Duodenal mucosa (tissue), 2 donors: Measurements from ENCODE around the gene HBQ1.
"Not testable (repeated sequence)": the region's sequence is repeated elsewhere in the genome, so short reads cannot be mapped to it uniquely, and the experiment has no call there.

Source experiments
- H3K27ac ChIP-seq: one replicate; pipeline ENCODE4 v1.7.0; 2013; ENCODE audit warnings: low read depth, low read length
- H3K27me3 ChIP-seq, 2 donors: one replicate each; pipeline ENCODE4 v1.7.0; 2013; ENCODE audit warnings: low read length in 2 of 2, control low read depth in 1 of 2; ENCODE audit not compliant: insufficient read depth in 2 of 2, control insufficient read depth in 1 of 2
- H3K36me3 ChIP-seq, 2 donors: one replicate each; pipeline ENCODE4 v1.7.0; 2013; ENCODE audit warnings: low read length in 2 of 2, control low read depth in 1 of 2; ENCODE audit not compliant: insufficient read depth in 2 of 2, control insufficient read depth in 1 of 2
- H3K4me1 ChIP-seq, 2 donors: one replicate each; pipeline ENCODE4 v1.7.0; 2013; ENCODE audit warnings: low read length in 2 of 2, control low read depth in 1 of 2; ENCODE audit not compliant: insufficient read depth in 2 of 2, control insufficient read depth in 1 of 2
- H3K4me3 ChIP-seq, 2 donors: one replicate each; pipeline ENCODE4 v1.7.0; 2013; ENCODE audit warnings: low read length in 2 of 2, low read depth in 1 of 2
- H3K9ac ChIP-seq, 2 donors: one replicate each; pipeline ENCODE4 v1.7.0; 2013; ENCODE audit warnings: low read length in 2 of 2, low read depth in 1 of 2
- H3K9me3 ChIP-seq, 2 donors: one replicate each; pipeline ENCODE4 v1.7.0; 2013; ENCODE audit warnings: low read length in 2 of 2, control low read depth in 1 of 2; ENCODE audit not compliant: control insufficient read depth in 1 of 2

HBQ1 gene

GRCh38 chr16:176477-177382, 3.5 kb upstream of the HBQ1 start, which contains the start of gene HBA1:
Gene HBA1, plus strand, starts transcription at chr16:176680. Its CDS starts 37 bp downstream, at chr16:176717.
- H3K9ac ChIP-seq, H3K9me3 ChIP-seq, H3K4me3 ChIP-seq, H3K36me3 ChIP-seq, H3K27ac ChIP-seq: not testable (repeated sequence)
- H3K27me3 ChIP-seq: peaks cover 39 to 45% of the 10 kb centered on the region in 2 donors
- H3K4me1 ChIP-seq: peaks cover 9 to 13% of the 10 kb centered on the region in 2 donors

DNA sequence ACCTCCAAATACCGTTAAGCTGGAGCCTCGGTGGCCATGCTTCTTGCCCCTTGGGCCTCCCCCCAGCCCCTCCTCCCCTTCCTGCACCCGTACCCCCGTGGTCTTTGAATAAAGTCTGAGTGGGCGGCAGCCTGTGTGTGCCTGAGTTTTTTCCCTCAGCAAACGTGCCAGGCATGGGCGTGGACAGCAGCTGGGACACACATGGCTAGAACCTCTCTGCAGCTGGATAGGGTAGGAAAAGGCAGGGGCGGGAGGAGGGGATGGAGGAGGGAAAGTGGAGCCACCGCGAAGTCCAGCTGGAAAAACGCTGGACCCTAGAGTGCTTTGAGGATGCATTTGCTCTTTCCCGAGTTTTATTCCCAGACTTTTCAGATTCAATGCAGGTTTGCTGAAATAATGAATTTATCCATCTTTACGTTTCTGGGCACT, 2.9 kb upstream of the HBQ1 start:
- Histone ChIP-seq H3K9ac (no peak overlapping the region), H3K4me1 (peaks cover 10 to 14% of the 10 kb centered on the region in 2 donors), H3K9me3 (no peaks in the 10 kb centered on the region), H3K4me3 (no peak overlapping the region), H3K36me3 (no peaks in the 10 kb centered on the region), H3K27me3 (peaks cover 39 to 45% of the 10 kb centered on the region in 2 donors), H3K27ac (no peak overlapping the region)

DNA sequence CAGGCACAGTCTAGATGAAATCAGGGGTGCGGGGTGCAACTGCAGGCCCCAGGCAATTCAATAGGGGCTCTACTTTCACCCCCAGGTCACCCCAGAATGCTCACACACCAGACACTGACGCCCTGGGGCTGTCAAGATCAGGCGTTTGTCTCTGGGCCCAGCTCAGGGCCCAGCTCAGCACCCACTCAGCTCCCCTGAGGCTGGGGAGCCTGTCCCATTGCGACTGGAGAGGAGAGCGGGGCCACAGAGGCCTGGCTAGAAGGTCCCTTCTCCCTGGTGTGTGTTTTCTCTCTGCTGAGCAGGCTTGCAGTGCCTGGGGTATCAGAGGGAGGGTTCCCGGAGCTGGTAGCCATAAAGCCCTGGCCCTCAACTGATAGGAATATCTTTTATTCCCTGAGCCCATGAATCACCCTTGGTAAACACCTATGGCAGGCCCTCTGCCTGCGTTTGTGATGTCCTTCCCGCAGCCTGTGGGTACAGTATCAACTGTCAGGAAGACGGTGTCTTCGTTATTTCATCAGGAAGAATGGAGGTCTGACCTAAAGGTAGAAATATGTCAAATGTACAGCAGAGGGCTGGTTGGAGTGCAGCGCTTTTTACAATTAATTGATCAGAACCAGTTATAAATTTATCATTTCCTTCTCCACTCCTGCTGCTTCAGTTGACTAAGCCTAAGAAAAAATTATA, 2.1 kb upstream of the HBQ1 start:
- H3K9ac ChIP-seq: no peak overlapping the region

GRCh38 chr16:178668-179015, 1.6 kb upstream of the HBQ1 start:
- Histone ChIP-seq H3K27me3 (peaks cover 39 to 41% of the 10 kb centered on the region in 2 donors), H3K9ac (no peak overlapping the region), H3K36me3 (no peaks in the 10 kb centered on the region), H3K4me1 (peaks cover 10 to 14% of the 10 kb centered on the region in 2 donors), H3K9me3 (no peaks in the 10 kb centered on the region), H3K27ac (no peak overlapping the region), H3K4me3 (no peak overlapping the region)

More for the DNA sequence above, 2.1 kb upstream of the HBQ1 start:
- no peak overlapping the region for H3K27ac ChIP-seq
- H3K4me3 ChIP-seq: no peak overlapping the region
- peaks cover 39 to 45% of the 10 kb centered on the region in 2 donors for H3K27me3 ChIP-seq
- H3K9me3 ChIP-seq: no peaks in the 10 kb centered on the region
- no peaks in the 10 kb centered on the region for H3K36me3 ChIP-seq
- peaks cover 10 to 14% of the 10 kb centered on the region in 2 donors for H3K4me1 ChIP-seq

DNA sequence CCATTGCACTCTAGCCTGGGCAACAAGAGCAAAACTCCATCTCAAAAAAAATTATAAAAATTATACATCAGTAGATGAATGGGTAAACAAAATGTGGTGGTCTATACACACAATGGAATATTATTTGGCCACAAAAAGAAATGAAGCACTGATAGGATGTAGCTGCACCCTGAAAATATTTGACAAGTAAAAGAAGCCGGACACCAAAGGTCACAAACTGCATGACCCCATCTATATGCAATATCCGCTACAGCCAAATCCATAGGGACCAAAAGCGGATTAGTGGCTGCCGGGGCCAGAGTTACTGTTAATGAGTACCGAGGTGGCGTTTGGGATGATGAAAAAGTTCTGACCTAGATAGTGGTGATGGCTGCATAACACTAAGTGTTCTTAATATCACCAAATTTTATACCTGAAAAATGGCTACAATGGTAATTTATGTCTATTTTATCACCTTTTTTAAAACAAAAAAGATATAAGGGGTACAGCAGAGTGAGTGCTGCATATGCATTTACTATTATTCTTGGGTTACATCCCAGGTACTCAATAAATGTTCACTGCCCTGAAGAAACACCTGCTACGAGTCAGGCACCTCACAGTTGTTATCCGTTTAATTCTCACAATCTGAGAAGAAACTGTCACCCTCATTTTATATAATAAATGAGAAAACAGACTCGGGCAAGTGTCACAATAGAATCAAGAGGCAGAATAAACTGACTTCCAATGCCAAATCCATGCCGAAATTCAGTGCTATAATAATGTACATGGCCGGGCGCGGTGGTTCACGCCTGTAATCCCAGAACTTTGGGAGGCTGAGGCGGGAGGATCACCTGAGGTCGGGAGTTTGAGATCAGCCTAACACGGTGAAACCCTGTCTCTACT, 807 bp upstream of the HBQ1 start:
- Histone ChIP-seq H3K9me3 (no peaks in the 10 kb centered on the region), H3K4me1 (peaks cover 10 to 14% of the 10 kb centered on the region in 2 donors), H3K27me3 (peaks cover 39 to 41% of the 10 kb centered on the region in 2 donors), H3K27ac (no peak overlapping the region), H3K4me3 (no peak overlapping the region), H3K9ac (no peak overlapping the region), H3K36me3 (no peaks in the 10 kb centered on the region)

GRCh38 chr16:180681-181564, 664 bp downstream of the HBQ1 start:
- Histone ChIP-seq H3K27ac (no peak overlapping the region), H3K4me1 (peaks cover 10 to 14% of the 10 kb centered on the region in 2 donors), H3K4me3 (peak overlapping the region; percentile 15 to 50), H3K36me3 (no peaks in the 10 kb centered on the region), H3K9ac (no peak overlapping the region), H3K9me3 (no peaks in the 10 kb centered on the region), H3K27me3 (peaks cover 29 to 31% of the 10 kb centered on the region in 2 donors)

GRCh38 chr16:181565-182021, 1.3 kb downstream of the HBQ1 start:
- peak overlapping the region in 1 of 2 donors; percentile 5 for H3K4me3 ChIP-seq
- H3K36me3 ChIP-seq: no peaks in the 10 kb centered on the region

GRCh38 chr16:183005-183404, 2.7 kb downstream of the HBQ1 start:
- peaks cover 10 to 14% of the 10 kb centered on the region in 2 donors for H3K4me1 ChIP-seq
- H3K9ac ChIP-seq: no peak overlapping the region
- no peak overlapping the region for H3K27ac ChIP-seq
- H3K9me3 ChIP-seq: no peaks in the 10 kb centered on the region
- no peak overlapping the region for H3K4me3 ChIP-seq
- peaks cover 20 to 23% of the 10 kb centered on the region in 2 donors for H3K27me3 ChIP-seq
- peaks cover 5 to 9% of the 10 kb centered on the region in 2 donors for H3K36me3 ChIP-seq

More at GRCh38 chr16:181565-182021, 1.3 kb downstream of the HBQ1 start:
- peaks cover 10 to 14% of the 10 kb centered on the region in 2 donors for H3K4me1 ChIP-seq
- no peaks in the 10 kb centered on the region for H3K9me3 ChIP-seq
- peaks cover 29 to 31% of the 10 kb centered on the region in 2 donors for H3K27me3 ChIP-seq
- no peak overlapping the region for H3K27ac ChIP-seq
- no peak overlapping the region for H3K9ac ChIP-seq

DNA sequence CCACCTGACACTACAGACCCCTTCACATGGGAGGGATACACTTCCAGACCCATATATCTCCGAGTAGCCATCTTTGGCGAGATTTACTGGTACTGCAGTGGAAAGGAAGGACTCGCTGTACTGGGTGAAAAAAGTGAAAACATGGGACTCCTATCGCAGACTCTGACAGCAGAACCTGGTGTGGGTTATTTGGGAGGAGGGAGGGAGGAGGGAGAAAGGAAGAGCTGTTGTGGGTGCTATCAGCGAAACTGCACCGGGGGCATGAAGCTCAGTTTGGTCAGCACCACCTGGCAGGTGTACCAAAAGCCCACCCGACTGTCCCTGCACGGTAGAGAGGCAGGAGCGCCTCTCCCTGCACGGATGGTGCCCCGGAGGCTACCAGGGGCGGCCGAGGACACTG, 5.0 kb downstream of the HBQ1 start:
- peaks cover 10 to 28% of the 10 kb centered on the region in 2 donors for H3K36me3 ChIP-seq

More for the DNA sequence above, 5.0 kb downstream of the HBQ1 start:
- Histone ChIP-seq H3K9me3 (no peaks in the 10 kb centered on the region), H3K27me3 (peaks cover 4 to 9% of the 10 kb centered on the region in 2 donors), H3K9ac (no peak overlapping the region), H3K4me1 (peaks cover 10 to 14% of the 10 kb centered on the region in 2 donors), H3K4me3 (no peak overlapping the region), H3K27ac (no peak overlapping the region)
